CD4-positive, alpha-beta T cell (primary cell): ENCODE measurements around the gene ATP5F1C. TPM values are rescaled to one million over a fixed set of nuclear protein-coding genes. Genes with fewer than 3 reads are reported as not detected.
"Not testable (repeated sequence)": the region's sequence is repeated elsewhere in the genome, so short reads cannot be mapped to it uniquely, and the experiment has no call there.

Experiments
- ATAC-seq: fragments of 200-7000 bp; cut with Tn5 transposase; one replicate; pipeline ENCODE4 v1.10.0; 2022; ENCODE audit warnings: mild to moderate bottlenecking; ENCODE audit not compliant: poor library complexity
- CTCF ChIA-PET: fragments of 350-600 bp; sonication (Branson Sonifier 250); formaldehyde crosslinking; loops from one replicate; lab custom pipeline; 2021; ENCODE audit warnings: antibody characterized with exemption, inconsistent platforms; lab: Charles Lee
- POLR2A ChIA-PET: fragments of 350-600 bp; sonication (Branson Sonifier 250); formaldehyde crosslinking; loops from one replicate; lab custom pipeline; 2021; ENCODE audit warnings: antibody characterized with exemption, inconsistent platforms; lab: Charles Lee
- DNase-seq, 14 experiments: peaks; one replicate each; pipeline ENCODE4 v3.0.0-alpha.2; 2013 to 2020; ENCODE audit warnings: mixed read lengths in 2 of 14
- H3K27ac ChIP-seq, 2 donors: one replicate each; pipeline versions ENCODE4 v1.5.1 to v1.7.0; 2013; ENCODE audit warnings: low read length in 2 of 2, low read depth in 1 of 2, mild to moderate bottlenecking in 1 of 2
- H3K27me3 ChIP-seq, 2 experiments: 1 replicate in 1 of 2; 2 replicates in 1 of 2; pipeline versions ENCODE4 v1.6.1 to v1.7.0; 2013; ENCODE audit warnings: low read length in 2 of 2, control low read depth in 1 of 2, mild to moderate bottlenecking in 1 of 2, moderate library complexity in 1 of 2; ENCODE audit not compliant: insufficient read depth in 2 of 2, control insufficient read depth in 1 of 2
- H3K36me3 ChIP-seq: one replicate; pipeline ENCODE4 v1.6.1; 2013; ENCODE audit warnings: low read length, control low read depth; ENCODE audit not compliant: insufficient read depth
- H3K4me1 ChIP-seq: one replicate; pipeline ENCODE4 v1.6.1; 2013; ENCODE audit warnings: low read length, control low read depth; ENCODE audit not compliant: insufficient read depth
- H3K4me3 ChIP-seq: one replicate; pipeline ENCODE4 v1.5.1; 2013; ENCODE audit warnings: mild to moderate bottlenecking, low read length, moderate library complexity
- H3K9me3 ChIP-seq, 2 experiments: 1 replicate in 1 of 2; 2 replicates in 1 of 2; pipeline versions ENCODE4 v1.6.1 to v1.7.0; 2013; ENCODE audit warnings: low read length in 2 of 2, mild to moderate bottlenecking in 2 of 2, control low read depth in 1 of 2, moderate library complexity in 1 of 2; ENCODE audit not compliant: control insufficient read depth in 1 of 2, insufficient read depth in 1 of 2
- H3K27ac Mint-ChIP-seq: one replicate; pipeline ENCODE4 v1.8.0; 2020; ENCODE audit warnings: mixed read lengths
- H3K27me3 Mint-ChIP-seq: one replicate; pipeline ENCODE4 v1.8.0; 2021; ENCODE audit warnings: mixed read lengths
- H3K36me3 Mint-ChIP-seq: one replicate; pipeline ENCODE4 v1.8.0; 2021; ENCODE audit warnings: low read depth, mixed read lengths
- H3K4me1 Mint-ChIP-seq: one replicate; pipeline ENCODE4 v1.8.0; 2021; ENCODE audit warnings: low read depth, mixed read lengths
- H3K4me3 Mint-ChIP-seq: one replicate; pipeline ENCODE4 v1.8.0; 2020; ENCODE audit warnings: mild to moderate bottlenecking, mixed read lengths
- H3K9me3 Mint-ChIP-seq: one replicate; pipeline ENCODE4 v1.8.0; 2020; ENCODE audit warnings: mixed read lengths
- intact Hi-C, 2 experiments: fragments of 100-400 bp; cut with DNase I in 1 of 2; cut with micrococcal nuclease in 1 of 2; formaldehyde crosslinking; loops; one replicate each; pipeline versions ENCODE4 v1.15.1 to v1.9.0; 2023 to 2025; cut with DNase I, micrococcal nuclease
- total RNA-seq, 174 experiments: library from RNA in 2 of 174; stranded (reverse) in 2 of 174; gene quantifications; one replicate each; pipeline ENCODE4 v1.2.3 and lab custom pipeline; 2021 to 2026
- TF ChIP-seq, protein P1 (sequence below): fragments of 200-600 bp; IDR thresholded peaks from one replicate; pipeline ENCODE4 v1.8.0; 2022; ENCODE audit warnings: antibody characterized with exemption, mild to moderate bottlenecking

The ATP5F1C gene
- total RNA-seq, 2 experiments from 2014 or later = 111 TPM

DNA sequence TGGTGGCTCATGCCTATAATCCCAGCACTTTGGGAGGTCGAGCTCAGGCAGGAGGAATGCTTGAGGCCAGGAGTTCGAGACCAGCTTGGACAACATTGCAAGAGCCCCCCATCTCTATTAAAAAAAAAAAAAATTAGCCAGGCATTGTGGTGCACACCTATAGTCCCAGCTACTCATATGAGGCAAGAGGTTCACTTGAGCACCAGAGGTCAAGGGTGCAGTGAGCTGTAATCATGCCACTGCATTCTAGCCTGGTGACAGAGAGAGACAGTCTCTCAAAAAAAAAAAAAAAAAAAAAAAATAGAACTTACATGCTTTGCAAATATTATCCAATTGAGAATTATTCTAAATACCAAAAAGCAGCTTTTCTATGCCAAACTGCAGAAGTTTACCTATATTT, 11.2 kb upstream of the ATP5F1C start:
- intact Hi-C loops = no loop called here
- TF ChIP-seq, protein P1, sequence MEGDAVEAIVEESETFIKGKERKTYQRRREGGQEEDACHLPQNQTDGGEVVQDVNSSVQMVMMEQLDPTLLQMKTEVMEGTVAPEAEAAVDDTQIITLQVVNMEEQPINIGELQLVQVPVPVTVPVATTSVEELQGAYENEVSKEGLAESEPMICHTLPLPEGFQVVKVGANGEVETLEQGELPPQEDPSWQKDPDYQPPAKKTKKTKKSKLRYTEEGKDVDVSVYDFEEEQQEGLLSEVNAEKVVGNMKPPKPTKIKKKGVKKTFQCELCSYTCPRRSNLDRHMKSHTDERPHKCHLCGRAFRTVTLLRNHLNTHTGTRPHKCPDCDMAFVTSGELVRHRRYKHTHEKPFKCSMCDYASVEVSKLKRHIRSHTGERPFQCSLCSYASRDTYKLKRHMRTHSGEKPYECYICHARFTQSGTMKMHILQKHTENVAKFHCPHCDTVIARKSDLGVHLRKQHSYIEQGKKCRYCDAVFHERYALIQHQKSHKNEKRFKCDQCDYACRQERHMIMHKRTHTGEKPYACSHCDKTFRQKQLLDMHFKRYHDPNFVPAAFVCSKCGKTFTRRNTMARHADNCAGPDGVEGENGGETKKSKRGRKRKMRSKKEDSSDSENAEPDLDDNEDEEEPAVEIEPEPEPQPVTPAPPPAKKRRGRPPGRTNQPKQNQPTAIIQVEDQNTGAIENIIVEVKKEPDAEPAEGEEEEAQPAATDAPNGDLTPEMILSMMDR = no peak
- no peak overlapping the region for H3K4me3 Mint-ChIP-seq
- peaks cover 85% of the 10 kb centered on the region for H3K36me3 Mint-ChIP-seq
- H3K27me3 Mint-ChIP-seq = no peaks in the 10 kb centered on the region
- Histone ChIP-seq H3K27ac (no peak overlapping the region), H3K27me3 (no peaks in the 10 kb centered on the region), H3K4me1 (no peaks in the 10 kb centered on the region), H3K4me3 (no peak overlapping the region), H3K9me3 (no peaks in the 10 kb centered on the region), H3K36me3 (peaks cover 69% of the 10 kb centered on the region)
- H3K4me1 Mint-ChIP-seq = no peaks in the 10 kb centered on the region
- H3K27ac Mint-ChIP-seq = no peak overlapping the region
- CTCF ChIA-PET = no interaction called here
- POLR2A ChIA-PET = interaction anchor here (0.6 to 2.4 kb wide), 2 partner anchors 11 to 657 kb away, joined by 3 to 7 read pairs; partner anchors contain the start of genes ATP5F1C and KIN
- DNase-seq (no peak), ATAC-seq (no peak)
- no peaks in the 10 kb centered on the region for H3K9me3 Mint-ChIP-seq

DNA sequence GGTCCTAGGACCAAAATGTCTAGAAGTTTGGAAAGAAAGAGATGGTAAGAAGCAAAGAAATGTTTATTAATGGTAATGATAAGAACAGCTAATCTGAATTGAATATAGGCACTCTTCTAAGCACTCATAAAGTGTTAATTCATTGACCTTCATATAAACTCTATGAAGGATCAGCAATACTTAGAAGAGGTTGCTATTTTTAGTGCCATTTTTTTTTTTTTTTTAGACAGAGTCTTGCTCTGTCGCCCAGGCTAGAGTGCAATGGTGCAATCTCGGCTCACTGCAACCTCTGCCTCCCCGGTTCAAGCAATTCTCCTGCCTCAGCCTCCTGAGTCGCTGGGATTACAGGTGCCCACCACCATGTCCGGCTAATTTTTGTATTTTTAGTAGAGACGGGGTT, 5.8 kb upstream of the ATP5F1C start:
- H3K4me1 ChIP-seq, H3K27ac ChIP-seq, DNase-seq, H3K27me3 ChIP-seq, H3K9me3 ChIP-seq, H3K4me3 Mint-ChIP-seq, POLR2A ChIA-PET, ATAC-seq, H3K27ac Mint-ChIP-seq, H3K9me3 Mint-ChIP-seq, H3K27me3 Mint-ChIP-seq, H3K4me3 ChIP-seq: not testable (repeated sequence)
- intact Hi-C loops = loop anchor here in 1 of 2 experiments (10.0 kb wide), 1 partner anchor 367 kb away; the partner anchor contains the start of gene SFMBT2
- H3K4me1 Mint-ChIP-seq = peaks cover 24% of the 10 kb centered on the region
- peaks cover 40% of the 10 kb centered on the region for H3K36me3 ChIP-seq
- CTCF ChIA-PET = interaction anchor here (0.7 kb wide), 1 partner anchor 241 kb away, joined by 3 read pairs; no protein-coding TSS in a partner anchor
- H3K36me3 Mint-ChIP-seq = peaks cover 46% of the 10 kb centered on the region

DNA sequence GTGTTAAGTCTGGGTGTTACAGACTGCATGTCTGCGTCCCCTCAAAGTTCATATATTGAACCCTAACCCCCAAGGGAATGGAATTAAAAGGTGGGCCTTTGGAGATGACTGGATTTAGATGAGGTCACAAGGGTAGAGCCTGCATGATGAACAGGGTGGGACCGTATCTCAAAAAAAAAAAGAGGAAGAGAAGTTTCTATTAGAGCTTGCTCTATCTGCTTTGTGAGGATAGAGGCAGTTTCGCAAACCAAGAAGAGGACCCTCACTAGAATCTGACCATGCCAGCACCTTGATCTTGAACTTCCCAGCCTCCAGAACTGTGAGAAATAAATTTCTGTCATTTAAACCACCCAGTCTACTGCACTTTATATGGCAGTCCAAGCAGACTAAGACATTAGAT, 1.5 kb upstream of the ATP5F1C start:
- ChIA-PET CTCF (no interaction called here), POLR2A (interaction anchor here (3.8 kb wide), 1 partner anchor 32 kb away, joined by 135 read pairs; the partner anchor contains the start of gene TAF3)
- H3K36me3 Mint-ChIP-seq = peaks cover 12% of the 10 kb centered on the region
- Histone ChIP-seq H3K27me3 (no peaks in the 10 kb centered on the region), H3K4me3 (no peak overlapping the region), H3K36me3 (peaks cover 10% of the 10 kb centered on the region), H3K9me3 (no peaks in the 10 kb centered on the region), H3K27ac (no peak overlapping the region), H3K4me1 (peaks cover 22% of the 10 kb centered on the region)
- H3K4me1 Mint-ChIP-seq = peaks cover 51% of the 10 kb centered on the region
- no peak overlapping the region for H3K27ac Mint-ChIP-seq
- no peaks in the 10 kb centered on the region for H3K9me3 Mint-ChIP-seq
- intact Hi-C loops = loop anchor here in 1 of 2 experiments (10.0 kb wide), 1 partner anchor 372 kb away; the partner anchor contains the start of gene SFMBT2
- no peaks in the 10 kb centered on the region for H3K27me3 Mint-ChIP-seq
- DNase-seq (no peak), ATAC-seq (no peak)
- no peak overlapping the region for H3K4me3 Mint-ChIP-seq
- TF ChIP-seq, protein P1 = no peak
